Measurements from ENCODE around the gene QRFP. TPM values are rescaled to one million over a fixed set of nuclear protein-coding genes. Genes with fewer than 3 reads are reported as not detected.

The QRFP gene
- total RNA-seq, 1 experiment from 2014 or later: not detected

DNA sequence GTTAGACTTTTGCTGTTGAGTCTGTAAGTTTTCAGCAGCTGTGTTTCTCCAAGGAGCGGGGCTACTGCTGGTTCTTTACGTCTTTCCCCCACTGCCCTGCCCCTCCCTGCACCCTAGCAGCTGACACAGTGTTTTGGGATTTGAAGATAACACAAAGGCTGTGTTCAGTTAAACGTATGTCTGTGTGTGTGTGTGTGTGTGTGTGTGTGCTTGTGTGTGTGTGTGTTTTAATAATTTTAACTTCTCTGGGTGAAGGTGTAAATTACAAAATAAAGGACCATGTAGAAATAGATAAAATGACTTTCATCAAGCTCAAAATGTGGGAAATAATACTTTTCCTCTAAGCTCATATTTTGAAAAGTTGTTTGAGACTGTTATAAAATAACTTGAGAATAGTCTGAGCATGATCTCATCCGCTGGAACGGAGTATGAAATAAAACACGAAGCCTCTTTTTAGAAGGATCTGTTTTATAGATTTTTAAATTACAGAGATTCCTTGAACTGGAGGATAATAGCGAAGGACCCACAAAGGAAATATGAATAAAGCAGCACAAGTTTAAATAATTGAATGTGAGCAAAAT is 50.6 kb downstream of the QRFP start:
- Histone ChIP-seq H3K36me3 (ENCODE audit: low read depth, low read length) (no peaks in the 10 kb centered on the region), H3K79me2 (ENCODE audit: low read length) (peaks cover 80% of the 10 kb centered on the region), H3K9ac (ENCODE audit: low read length) (peak overlapping the region; percentile 60; the same call in 1 of the 2 replicates), H3K4me1 (ENCODE audit: insufficient read depth, low read length) (peaks cover 39% of the 10 kb centered on the region), H3K9me2 (replicated peaks; ENCODE audit: low read length) (no peaks in the 10 kb centered on the region), H2AFZ (ENCODE audit: low read length) (no peak overlapping the region), H3K4me2 (ENCODE audit: low read length) (peak overlapping the region; percentile 89), H3K9me3 (ENCODE audit: low read length) (no peaks in the 10 kb centered on the region), H3K4me3 (ENCODE audit: low read length) (peak overlapping the region; percentile 57; the same call in 1 of the 2 replicates), H3K27me3 (ENCODE audit: low read length) (no peaks in the 10 kb centered on the region), H3K27ac (ENCODE audit: low read length) (peak overlapping the region; percentile 92), H4K20me1 (ENCODE audit: low read length) (no peaks in the 10 kb centered on the region; the same call in 1 of the 2 replicates), H3F3A (ENCODE audit: low read length, unreplicated experiment) (peaks cover 8% of the 10 kb centered on the region)
- TF ChIP-seq EZH2phosphoT487 (IDR thresholded peaks at IDR 0.05; ENCODE audit: borderline replicate concordance, low read length) (no peak), EZH2 (IDR thresholded peaks at IDR 0.05; ENCODE audit: low read length, unreplicated experiment) (no peak)
- TF ChIP-seq, protein P1, sequence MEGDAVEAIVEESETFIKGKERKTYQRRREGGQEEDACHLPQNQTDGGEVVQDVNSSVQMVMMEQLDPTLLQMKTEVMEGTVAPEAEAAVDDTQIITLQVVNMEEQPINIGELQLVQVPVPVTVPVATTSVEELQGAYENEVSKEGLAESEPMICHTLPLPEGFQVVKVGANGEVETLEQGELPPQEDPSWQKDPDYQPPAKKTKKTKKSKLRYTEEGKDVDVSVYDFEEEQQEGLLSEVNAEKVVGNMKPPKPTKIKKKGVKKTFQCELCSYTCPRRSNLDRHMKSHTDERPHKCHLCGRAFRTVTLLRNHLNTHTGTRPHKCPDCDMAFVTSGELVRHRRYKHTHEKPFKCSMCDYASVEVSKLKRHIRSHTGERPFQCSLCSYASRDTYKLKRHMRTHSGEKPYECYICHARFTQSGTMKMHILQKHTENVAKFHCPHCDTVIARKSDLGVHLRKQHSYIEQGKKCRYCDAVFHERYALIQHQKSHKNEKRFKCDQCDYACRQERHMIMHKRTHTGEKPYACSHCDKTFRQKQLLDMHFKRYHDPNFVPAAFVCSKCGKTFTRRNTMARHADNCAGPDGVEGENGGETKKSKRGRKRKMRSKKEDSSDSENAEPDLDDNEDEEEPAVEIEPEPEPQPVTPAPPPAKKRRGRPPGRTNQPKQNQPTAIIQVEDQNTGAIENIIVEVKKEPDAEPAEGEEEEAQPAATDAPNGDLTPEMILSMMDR (conservative IDR thresholded peaks at IDR 0.05; ENCODE audit: low read depth, low read length): no peak
- ATAC-seq (peak; percentile 36), DNase-seq (peak; percentile 15)
- POLR2A ChIA-PET (ENCODE audit: unreplicated experiment): interaction anchor here (0.6 to 0.7 kb wide), 2 partner anchors 70 to 73 kb away, joined by 4 to 5 read pairs; no protein-coding TSS in a partner anchor
- intact Hi-C loops (cut with micrococcal nuclease): loop anchor here (1.0 to 5.0 kb wide), 2 partner anchors 75 to 139 kb away; no protein-coding TSS in a partner anchor
- no TSS peak for BruUV-seq (replicated peaks)
- CTCF ChIA-PET: interaction anchor here (0.7 to 0.9 kb wide), 2 partner anchors 21 to 88 kb away, joined by 3 to 4 read pairs; no protein-coding TSS in a partner anchor

GRCh38 chr9:130845254-130845653 is 51.4 kb downstream of the QRFP start:
- ChIA-PET CTCF (interaction anchor here (0.7 kb wide), 1 partner anchor 92 kb away, joined by 3 read pairs; no protein-coding TSS in a partner anchor), POLR2A (ENCODE audit: unreplicated experiment) (no interaction called here)
- no peaks in the 10 kb centered on the region for H3K9me2 ChIP-seq (replicated peaks; ENCODE audit: low read length)
- BruUV-seq (replicated peaks): no TSS peak
- ATAC-seq (no peak), DNase-seq (no peak)
- no peak overlapping the region for H3K9ac ChIP-seq (ENCODE audit: low read length)
- no peaks in the 10 kb centered on the region; the same call in 1 of the 2 replicates for H4K20me1 ChIP-seq (ENCODE audit: low read length)
- H3K4me2 ChIP-seq (ENCODE audit: low read length): peak overlapping the region; percentile 89
- H3K27ac ChIP-seq (ENCODE audit: low read length): no peak overlapping the region
- H3K9me3 ChIP-seq (ENCODE audit: low read length): no peaks in the 10 kb centered on the region
- intact Hi-C loops (cut with micrococcal nuclease): loop anchor here (5.0 kb wide), 1 partner anchor 138 kb away; no protein-coding TSS in a partner anchor
- no peaks in the 10 kb centered on the region for H3K27me3 ChIP-seq (ENCODE audit: low read length)
- TF ChIP-seq EZH2phosphoT487 (IDR thresholded peaks at IDR 0.05; ENCODE audit: borderline replicate concordance, low read length) (no peak), EZH2 (IDR thresholded peaks at IDR 0.05; ENCODE audit: low read length, unreplicated experiment) (no peak)
- TF ChIP-seq, protein P1 (conservative IDR thresholded peaks at IDR 0.05; ENCODE audit: low read depth, low read length): no peak
- peaks cover 80% of the 10 kb centered on the region for H3K79me2 ChIP-seq (ENCODE audit: low read length)
- peaks cover 39% of the 10 kb centered on the region for H3K4me1 ChIP-seq (ENCODE audit: insufficient read depth, low read length)
- peaks cover 8% of the 10 kb centered on the region for H3F3A ChIP-seq (ENCODE audit: low read length, unreplicated experiment)
- H3K36me3 ChIP-seq (ENCODE audit: low read depth, low read length): no peaks in the 10 kb centered on the region
- H3K4me3 ChIP-seq (ENCODE audit: low read length): 0 out of 2 replicates have a peak overlapping the region, but pooled peaks have one; percentile 57
- no peak overlapping the region for H2AFZ ChIP-seq (ENCODE audit: low read length)

DNA sequence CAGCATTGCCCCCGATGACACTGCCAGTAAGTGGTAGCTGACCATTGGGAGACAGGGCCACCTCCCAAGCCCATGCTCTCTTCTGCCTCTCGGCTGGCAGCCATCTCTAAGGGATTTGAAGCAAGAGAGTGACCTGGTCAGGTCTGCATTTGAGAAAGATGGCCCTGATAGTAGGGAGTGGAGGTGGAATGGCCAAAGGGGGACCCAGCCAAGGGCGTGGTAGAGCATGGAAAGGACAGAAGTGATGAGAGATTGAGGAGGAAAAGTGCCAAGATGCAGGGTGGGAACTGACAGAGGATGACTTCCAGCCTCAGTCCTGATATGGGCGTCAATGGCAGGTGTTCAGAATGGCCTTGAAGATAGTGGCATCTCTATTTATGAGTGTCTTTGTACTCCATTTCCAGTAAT is 52.6 kb downstream of the QRFP start:
- H4K20me1 ChIP-seq (ENCODE audit: low read length): no peaks in the 10 kb centered on the region; the same call in 1 of the 2 replicates
- intact Hi-C loops (cut with micrococcal nuclease): no loop called here
- BruUV-seq (replicated peaks): no TSS peak
- peaks cover 39% of the 10 kb centered on the region for H3K4me1 ChIP-seq (ENCODE audit: insufficient read depth, low read length)
- H3K9me2 ChIP-seq (replicated peaks; ENCODE audit: low read length): no peaks in the 10 kb centered on the region
- ChIA-PET CTCF (no interaction called here), POLR2A (ENCODE audit: unreplicated experiment) (no interaction called here)
- H3K27me3 ChIP-seq (ENCODE audit: low read length): no peaks in the 10 kb centered on the region
- no peak overlapping the region for H3K4me3 ChIP-seq (ENCODE audit: low read length)
- ATAC-seq (no peak), DNase-seq (no peak)
- H2AFZ ChIP-seq (ENCODE audit: low read length): no peak overlapping the region
- no peak overlapping the region for H3K27ac ChIP-seq (ENCODE audit: low read length)
- H3K36me3 ChIP-seq (ENCODE audit: low read depth, low read length): no peaks in the 10 kb centered on the region
- no peak overlapping the region for H3K4me2 ChIP-seq (ENCODE audit: low read length)
- H3K9ac ChIP-seq (ENCODE audit: low read length): no peak overlapping the region
- peaks cover 80% of the 10 kb centered on the region for H3K79me2 ChIP-seq (ENCODE audit: low read length)
- peaks cover 8% of the 10 kb centered on the region for H3F3A ChIP-seq (ENCODE audit: low read length, unreplicated experiment)
- TF ChIP-seq EZH2phosphoT487 (IDR thresholded peaks at IDR 0.05; ENCODE audit: borderline replicate concordance, low read length) (no peak), EZH2 (IDR thresholded peaks at IDR 0.05; ENCODE audit: low read length, unreplicated experiment) (no peak)
- TF ChIP-seq, protein P1 (conservative IDR thresholded peaks at IDR 0.05; ENCODE audit: low read depth, low read length): no peak
- H3K9me3 ChIP-seq (ENCODE audit: low read length): no peaks in the 10 kb centered on the region
